OCI-LY7 (cell line): ENCODE data around the gene ACTL8. TPM values are rescaled to one million over a fixed set of nuclear protein-coding genes. Genes with fewer than 3 reads are reported as not detected.

Experiments used
- BruUV-seq: library from RNA; stranded (reverse); fragments of 400-500 nt; replicated peaks from 2 replicates; lab custom pipeline; 2021; lab: Mats Ljungman, UMichigan
- CTCF ChIA-PET: fragments of 300-600 bp; sonication (Branson Sonifier 250); formaldehyde crosslinking; loops from one replicate; lab custom pipeline; 2022; ENCODE audit warnings: antibody characterized with exemption; ENCODE audit not compliant: unreplicated experiment; lab: Charles Lee
- POLR2A ChIA-PET: fragments of 300-600 bp; sonication (Branson Sonifier 250); formaldehyde crosslinking; loops from one replicate; lab custom pipeline; 2022; ENCODE audit warnings: antibody characterized with exemption; lab: Charles Lee
- DNase-seq: peaks from one replicate; pipeline ENCODE4 v3.0.0-alpha.2; 2015; ENCODE audit warnings: low spot score
- H2AFZ ChIP-seq: fragments of 200-600 bp; sonication (generic), shearing (Covaris generic); 2 replicates; pipeline ENCODE4 v1.6.1; 2014; ENCODE audit warnings: mild to moderate bottlenecking, antibody characterized with exemption, low read length, moderate library complexity
- H3K27ac ChIP-seq: fragments of 200-600 bp; sonication (generic); 2 replicates; pipeline ENCODE4 v1.5.1; 2014; ENCODE audit warnings: mixed run types, low read depth, mild to moderate bottlenecking, moderate library complexity, low read length, inconsistent platforms; ENCODE audit not compliant: poor library complexity, severe bottlenecking
- H3K36me3 ChIP-seq: fragments of 200-600 bp; sonication (generic); 2 replicates; pipeline ENCODE4 v1.6.1; 2014; ENCODE audit warnings: mild to moderate bottlenecking, antibody characterized with exemption, low read length, moderate library complexity, mixed read lengths; ENCODE audit not compliant: insufficient read depth
- H3K4me1 ChIP-seq: fragments of 200-600 bp; sonication (generic); 2 replicates; pipeline ENCODE4 v1.5.1; 2014; ENCODE audit warnings: mild to moderate bottlenecking, low read length; ENCODE audit not compliant: insufficient read depth, poor library complexity, severe bottlenecking
- H3K4me2 ChIP-seq: fragments of 200-600 bp; sonication (generic); 2 replicates; pipeline ENCODE4 v1.6.1; 2014; ENCODE audit warnings: mild to moderate bottlenecking, low read length
- H3K4me3 ChIP-seq: fragments of 200-600 bp; sonication (generic); 2 replicates; pipeline ENCODE4 v1.5.1; 2014; ENCODE audit warnings: mild to moderate bottlenecking, low read depth, low read length; ENCODE audit not compliant: poor library complexity, severe bottlenecking
- H3K79me2 ChIP-seq: fragments of 200-600 bp; sonication (generic); 2 replicates; pipeline ENCODE4 v1.6.1; 2016; ENCODE audit warnings: low read depth, mild to moderate bottlenecking, low read length, moderate library complexity, mixed read lengths; ENCODE audit not compliant: insufficient read depth
- H3K9me2 ChIP-seq: fragments of 200-600 bp; sonication (generic); 2 replicates; pipeline ENCODE4 v1.6.1; 2016; ENCODE audit warnings: mild to moderate bottlenecking, low read length, mixed read lengths; ENCODE audit not compliant: insufficient read depth
- H3K9me3 ChIP-seq: fragments of 200-600 bp; sonication (generic); 2 replicates; pipeline ENCODE4 v1.6.1; 2014; ENCODE audit warnings: mild to moderate bottlenecking, mixed run types, low read length, mixed read lengths
- H4K20me1 ChIP-seq: fragments of 200-600 bp; sonication (generic); 2 replicates; pipeline ENCODE4 v1.6.1; 2014; ENCODE audit warnings: mild to moderate bottlenecking, antibody characterized with exemption, low read length, moderate library complexity, mixed read lengths; ENCODE audit not compliant: insufficient read depth
- CTCF ChIP-seq: fragments of 200-600 bp; sonication (generic); conservative IDR thresholded peaks from 2 replicates; pipeline ENCODE4 v1.5.1; 2014; ENCODE audit warnings: mild to moderate bottlenecking, antibody characterized with exemption, low read length, moderate library complexity, mixed read lengths
- EZH2phosphoT487 ChIP-seq: fragments of 200-600 bp; sonication (generic); IDR thresholded peaks from 2 replicates; pipeline ENCODE4 v1.6.1; 2018; ENCODE audit warnings: low read depth, borderline replicate concordance, mild to moderate bottlenecking, mixed run types, antibody characterized with exemption, low read length, moderate library complexity, mixed read lengths
- intact Hi-C: fragments of 100-400 bp; cut with micrococcal nuclease; formaldehyde crosslinking; loops from one replicate; pipeline ENCODE4 v1.10.0; 2022; ENCODE audit not compliant: unreplicated experiment
- total RNA-seq, 2 experiments: library from RNA; depleted of rRNA in 1 of 2; stranded (reverse); fragments of >200 nt in 1 of 2; shearing (Covaris generic) in 1 of 2; gene quantifications; 2 replicates each; pipeline ENCODE4 v1.2.3, GENCODE V29; 2014 to 2022

The ACTL8 gene
- total RNA-seq, 2 experiments from 2014 or later, result not detected

GRCh38 chr1:17829579-17829978 lies 74.4 kb downstream of the ACTL8 start:
- Histone ChIP-seq H3K4me2 (no peak overlapping the region), H4K20me1 (no peaks in the 10 kb centered on the region; the same call in 1 of the 2 replicates), H3K4me3 (no peak overlapping the region), H2AFZ (no peak overlapping the region), H3K9me3 (no peaks in the 10 kb centered on the region), H3K27ac (no peak overlapping the region), H3K36me3 (no peaks in the 10 kb centered on the region), H3K9me2 (no peaks in the 10 kb centered on the region), H3K79me2 (no peaks in the 10 kb centered on the region), H3K4me1 (no peaks in the 10 kb centered on the region)
- POLR2A ChIA-PET, result no interaction called here
- TF ChIP-seq EZH2phosphoT487, result no peak
- no peak for TF ChIP-seq CTCF
- intact Hi-C loops, result no loop called here
- no peak for DNase-seq
- no TSS peak for BruUV-seq
- CTCF ChIA-PET, result no interaction called here

- Histone ChIP-seq H3K9me3 (no peaks in the 10 kb centered on the region), H3K9me2 (no peaks in the 10 kb centered on the region), H4K20me1 (no peaks in the 10 kb centered on the region; the same call in 1 of the 2 replicates), H2AFZ (no peak overlapping the region), H3K27ac (no peak overlapping the region), H3K4me2 (no peak overlapping the region), H3K79me2 (no peaks in the 10 kb centered on the region), H3K4me1 (no peaks in the 10 kb centered on the region), H3K4me3 (no peak overlapping the region), H3K36me3 (no peaks in the 10 kb centered on the region)
- BruUV-seq, result no TSS peak
- TF ChIP-seq EZH2phosphoT487 (no peak), CTCF (no peak)
- CTCF ChIA-PET, result no interaction called here
- peak; percentile 20 for DNase-seq
- intact Hi-C loops, result no loop called here
- POLR2A ChIA-PET, result no interaction called here
Observed at GRCh38 chr1:17831597-17831996, 76.5 kb downstream of the ACTL8 start.

- Histone ChIP-seq H3K4me2 (no peak overlapping the region), H3K27ac (no peak overlapping the region)
- BruUV-seq, result no TSS peak
Observed at GRCh38 chr1:17833661-17834501, 78.7 kb downstream of the ACTL8 start.

More at GRCh38 chr1:17833661-17834501, 78.7 kb downstream of the ACTL8 start:
- no peaks in the 10 kb centered on the region for H3K4me1 ChIP-seq
- no peak overlapping the region for H2AFZ ChIP-seq
- no peaks in the 10 kb centered on the region for H3K9me3 ChIP-seq
- no peaks in the 10 kb centered on the region for H3K79me2 ChIP-seq
- H3K4me3 ChIP-seq, result no peak overlapping the region
- DNase-seq, result no peak
- H3K36me3 ChIP-seq, result no peaks in the 10 kb centered on the region
- CTCF ChIA-PET, result no interaction called here
- no peaks in the 10 kb centered on the region; the same call in 1 of the 2 replicates for H4K20me1 ChIP-seq
- intact Hi-C loops, result no loop called here
- POLR2A ChIA-PET, result no interaction called here
- no peaks in the 10 kb centered on the region for H3K9me2 ChIP-seq
- TF ChIP-seq CTCF (no peak), EZH2phosphoT487 (no peak)
